CD4-positive, alpha-beta T cell (primary cell): Measurements from ENCODE around the gene FUBP3. TPM values are rescaled to one million over a fixed set of nuclear protein-coding genes. Genes with fewer than 3 reads are reported as not detected.

Experiments
- ATAC-seq: fragments of 200-7000 bp; cut with Tn5 transposase; one replicate; pipeline ENCODE4 v1.10.0; 2022; ENCODE audit warnings: mild to moderate bottlenecking; ENCODE audit not compliant: poor library complexity
- CTCF ChIA-PET: fragments of 350-600 bp; sonication (Branson Sonifier 250); formaldehyde crosslinking; loops from one replicate; lab custom pipeline; 2021; ENCODE audit warnings: antibody characterized with exemption, inconsistent platforms; lab: Charles Lee
- POLR2A ChIA-PET: fragments of 350-600 bp; sonication (Branson Sonifier 250); formaldehyde crosslinking; loops from one replicate; lab custom pipeline; 2021; ENCODE audit warnings: antibody characterized with exemption, inconsistent platforms; lab: Charles Lee
- DNase-seq, 14 experiments: peaks; one replicate each; pipeline ENCODE4 v3.0.0-alpha.2; 2013 to 2020; ENCODE audit warnings: mixed read lengths in 2 of 14
- H3K27ac ChIP-seq, 2 donors: one replicate each; pipeline versions ENCODE4 v1.5.1 to v1.7.0; 2013; ENCODE audit warnings: low read length in 2 of 2, low read depth in 1 of 2, mild to moderate bottlenecking in 1 of 2
- H3K27me3 ChIP-seq, 2 experiments: 1 replicate in 1 of 2; 2 replicates in 1 of 2; pipeline versions ENCODE4 v1.6.1 to v1.7.0; 2013; ENCODE audit warnings: low read length in 2 of 2, control low read depth in 1 of 2, mild to moderate bottlenecking in 1 of 2, moderate library complexity in 1 of 2; ENCODE audit not compliant: insufficient read depth in 2 of 2, control insufficient read depth in 1 of 2
- H3K36me3 ChIP-seq: one replicate; pipeline ENCODE4 v1.6.1; 2013; ENCODE audit warnings: low read length, control low read depth; ENCODE audit not compliant: insufficient read depth
- H3K4me1 ChIP-seq: one replicate; pipeline ENCODE4 v1.6.1; 2013; ENCODE audit warnings: low read length, control low read depth; ENCODE audit not compliant: insufficient read depth
- H3K4me3 ChIP-seq: one replicate; pipeline ENCODE4 v1.5.1; 2013; ENCODE audit warnings: mild to moderate bottlenecking, low read length, moderate library complexity
- H3K9me3 ChIP-seq, 2 experiments: 1 replicate in 1 of 2; 2 replicates in 1 of 2; pipeline versions ENCODE4 v1.6.1 to v1.7.0; 2013; ENCODE audit warnings: low read length in 2 of 2, mild to moderate bottlenecking in 2 of 2, control low read depth in 1 of 2, moderate library complexity in 1 of 2; ENCODE audit not compliant: control insufficient read depth in 1 of 2, insufficient read depth in 1 of 2
- H3K27ac Mint-ChIP-seq: one replicate; pipeline ENCODE4 v1.8.0; 2020; ENCODE audit warnings: mixed read lengths
- H3K27me3 Mint-ChIP-seq: one replicate; pipeline ENCODE4 v1.8.0; 2021; ENCODE audit warnings: mixed read lengths
- H3K36me3 Mint-ChIP-seq: one replicate; pipeline ENCODE4 v1.8.0; 2021; ENCODE audit warnings: low read depth, mixed read lengths
- H3K4me1 Mint-ChIP-seq: one replicate; pipeline ENCODE4 v1.8.0; 2021; ENCODE audit warnings: low read depth, mixed read lengths
- H3K4me3 Mint-ChIP-seq: one replicate; pipeline ENCODE4 v1.8.0; 2020; ENCODE audit warnings: mild to moderate bottlenecking, mixed read lengths
- H3K9me3 Mint-ChIP-seq: one replicate; pipeline ENCODE4 v1.8.0; 2020; ENCODE audit warnings: mixed read lengths
- intact Hi-C, 2 experiments: fragments of 100-400 bp; cut with DNase I in 1 of 2; cut with micrococcal nuclease in 1 of 2; formaldehyde crosslinking; loops; one replicate each; pipeline versions ENCODE4 v1.15.1 to v1.9.0; 2023 to 2025; cut with DNase I, micrococcal nuclease
- total RNA-seq, 174 experiments: library from RNA in 2 of 174; stranded (reverse) in 2 of 174; gene quantifications; one replicate each; pipeline ENCODE4 v1.2.3 and lab custom pipeline; 2021 to 2026
- TF ChIP-seq, protein P1 (sequence below): fragments of 200-600 bp; IDR thresholded peaks from one replicate; pipeline ENCODE4 v1.8.0; 2022; ENCODE audit warnings: antibody characterized with exemption, mild to moderate bottlenecking

The FUBP3 gene
- total RNA-seq, 2 experiments from 2014 or later: 21.2 to 30.2 TPM

GRCh38 chr9:130565792-130566191, 13.6 kb upstream of the FUBP3 start:
- no peaks in the 10 kb centered on the region for H3K4me1 ChIP-seq
- no peak overlapping the region for H3K4me3 ChIP-seq
- H3K36me3 ChIP-seq: no peaks in the 10 kb centered on the region
- H3K9me3 ChIP-seq: peaks cover 0 to 3% of the 10 kb centered on the region in 2 experiments
- DNase-seq: no peak
- no peak overlapping the region for H3K27ac Mint-ChIP-seq
- H3K27me3 ChIP-seq: peaks cover 0 to 9% of the 10 kb centered on the region in 2 experiments
- no peaks in the 10 kb centered on the region for H3K4me1 Mint-ChIP-seq
- no peaks in the 10 kb centered on the region for H3K36me3 Mint-ChIP-seq
- no peak overlapping the region for H3K4me3 Mint-ChIP-seq
- POLR2A ChIA-PET: no interaction called here
- peaks cover 34% of the 10 kb centered on the region for H3K27me3 Mint-ChIP-seq
- intact Hi-C loops: no loop called here
- CTCF ChIA-PET: no interaction called here
- no peak overlapping the region for H3K27ac ChIP-seq
- no peaks in the 10 kb centered on the region for H3K9me3 Mint-ChIP-seq
- ATAC-seq: no peak
- TF ChIP-seq, protein P1, sequence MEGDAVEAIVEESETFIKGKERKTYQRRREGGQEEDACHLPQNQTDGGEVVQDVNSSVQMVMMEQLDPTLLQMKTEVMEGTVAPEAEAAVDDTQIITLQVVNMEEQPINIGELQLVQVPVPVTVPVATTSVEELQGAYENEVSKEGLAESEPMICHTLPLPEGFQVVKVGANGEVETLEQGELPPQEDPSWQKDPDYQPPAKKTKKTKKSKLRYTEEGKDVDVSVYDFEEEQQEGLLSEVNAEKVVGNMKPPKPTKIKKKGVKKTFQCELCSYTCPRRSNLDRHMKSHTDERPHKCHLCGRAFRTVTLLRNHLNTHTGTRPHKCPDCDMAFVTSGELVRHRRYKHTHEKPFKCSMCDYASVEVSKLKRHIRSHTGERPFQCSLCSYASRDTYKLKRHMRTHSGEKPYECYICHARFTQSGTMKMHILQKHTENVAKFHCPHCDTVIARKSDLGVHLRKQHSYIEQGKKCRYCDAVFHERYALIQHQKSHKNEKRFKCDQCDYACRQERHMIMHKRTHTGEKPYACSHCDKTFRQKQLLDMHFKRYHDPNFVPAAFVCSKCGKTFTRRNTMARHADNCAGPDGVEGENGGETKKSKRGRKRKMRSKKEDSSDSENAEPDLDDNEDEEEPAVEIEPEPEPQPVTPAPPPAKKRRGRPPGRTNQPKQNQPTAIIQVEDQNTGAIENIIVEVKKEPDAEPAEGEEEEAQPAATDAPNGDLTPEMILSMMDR: no peak

- no peaks in the 10 kb centered on the region for H3K9me3 Mint-ChIP-seq
- ChIA-PET CTCF (interaction anchor here (1.0 kb wide), 1 partner anchor 12 kb away, joined by 3 read pairs; no protein-coding TSS in a partner anchor), POLR2A (interaction anchor here (0.6 kb wide), 1 partner anchor 10 kb away, joined by 3 read pairs; no protein-coding TSS in a partner anchor)
- H3K27ac Mint-ChIP-seq: no peak overlapping the region
- peaks cover 0 to 3% of the 10 kb centered on the region in 2 experiments for H3K27me3 ChIP-seq
- no peaks in the 10 kb centered on the region for H3K9me3 ChIP-seq
- H3K4me1 ChIP-seq: no peaks in the 10 kb centered on the region
- H3K36me3 ChIP-seq: no peaks in the 10 kb centered on the region
- H3K4me3 Mint-ChIP-seq: no peak overlapping the region
- intact Hi-C loops: no loop called here
- TF ChIP-seq, protein P1: no peak
- no peaks in the 10 kb centered on the region for H3K4me1 Mint-ChIP-seq
- ATAC-seq (no peak), DNase-seq (no peak)
- H3K27ac ChIP-seq: no peak overlapping the region
- H3K4me3 ChIP-seq: no peak overlapping the region
- peaks cover 18% of the 10 kb centered on the region for H3K27me3 Mint-ChIP-seq
- no peaks in the 10 kb centered on the region for H3K36me3 Mint-ChIP-seq
These were observed 9.2 kb upstream of the FUBP3 start for GRCh38 chr9:130570208-130570607.

DNA sequence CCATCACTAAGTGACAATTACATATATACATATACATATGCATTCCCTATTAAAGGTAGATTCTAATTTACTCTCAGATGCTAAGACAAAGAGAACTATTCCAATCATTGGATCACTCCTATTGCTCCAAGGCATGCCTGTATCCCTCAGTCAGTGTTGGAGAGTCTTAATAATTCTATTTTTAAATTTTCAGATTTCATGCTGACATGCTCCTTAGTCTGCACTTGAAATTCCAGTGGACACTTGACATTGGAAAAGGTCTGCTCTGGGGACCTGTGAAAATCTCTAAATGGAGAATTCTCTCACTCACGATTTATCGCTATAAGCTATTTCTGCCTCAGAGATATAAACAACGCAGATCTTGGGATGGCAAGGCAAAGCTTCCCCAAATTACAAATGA, 3.9 kb upstream of the FUBP3 start:
- H3K4me1 ChIP-seq: peaks cover 21% of the 10 kb centered on the region
- H3K4me3 Mint-ChIP-seq: no peak overlapping the region
- peaks cover 7% of the 10 kb centered on the region for H3K36me3 Mint-ChIP-seq

More for the DNA sequence above, 3.9 kb upstream of the FUBP3 start:
- TF ChIP-seq, protein P1: no peak
- Mint-ChIP-seq H3K4me1 (peaks cover 30% of the 10 kb centered on the region), H3K27me3 (no peaks in the 10 kb centered on the region), H3K9me3 (no peaks in the 10 kb centered on the region), H3K27ac (no peak overlapping the region)
- ChIA-PET POLR2A (no interaction called here), CTCF (no interaction called here)
- no peaks in the 10 kb centered on the region for H3K36me3 ChIP-seq
- H3K9me3 ChIP-seq: no peaks in the 10 kb centered on the region
- intact Hi-C loops: loop anchor here in 1 of 2 experiments (5.0 kb wide), 3 partner anchors 117 to 547 kb away; partner anchors contain the start of gene EXOSC2
- ATAC-seq: no peak
- H3K4me3 ChIP-seq: no peak overlapping the region
- no peak for DNase-seq
- H3K27ac ChIP-seq: no peak overlapping the region
- no peaks in the 10 kb centered on the region for H3K27me3 ChIP-seq
